ENCODE data around the gene COL28A1.
"Not testable (repeated sequence)": the region's sequence is repeated elsewhere in the genome, so short reads cannot be mapped to it uniquely, and the experiment has no call there.

COL28A1 gene

DNA sequence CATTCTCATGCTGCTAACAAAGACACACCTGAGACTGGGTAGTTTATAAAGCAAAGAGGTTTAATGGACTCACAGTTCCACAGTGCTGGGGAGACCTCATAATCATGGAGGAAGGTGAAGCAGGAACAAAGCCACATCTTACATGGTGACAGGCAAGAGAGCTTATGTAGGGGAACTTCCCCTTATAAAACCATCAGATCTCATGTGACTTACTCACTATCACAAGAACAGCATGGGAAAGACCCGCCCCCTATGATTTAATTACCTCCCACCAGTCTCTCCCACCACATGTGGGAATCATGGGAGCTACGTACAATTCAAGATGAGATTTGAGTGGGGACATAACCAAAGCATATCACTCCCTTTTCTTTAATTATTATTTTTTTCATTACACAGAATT lies 16.6 kb downstream of the COL28A1 start:
- no peak for DNase-seq (ENCODE audit: low read depth in 2 of 2)

DNA sequence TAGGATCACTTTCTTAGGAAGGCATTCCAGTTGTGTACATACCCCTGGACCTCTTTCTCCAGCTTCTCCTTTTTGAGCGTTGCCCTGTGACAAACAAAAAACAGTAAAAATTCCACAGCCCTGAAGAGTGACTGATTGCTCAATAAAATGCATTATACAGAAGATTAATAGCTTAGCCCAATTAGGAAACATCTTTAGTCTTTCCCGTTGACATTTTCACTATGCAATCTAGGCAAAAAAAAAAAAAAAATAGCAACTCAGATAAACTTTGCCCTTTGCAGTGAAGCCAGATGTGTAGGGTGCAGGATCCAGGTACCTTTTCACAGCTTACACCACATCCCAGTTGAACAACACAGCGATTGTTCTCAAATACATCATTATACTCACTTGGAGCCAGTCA lies 17.9 kb downstream of the COL28A1 start:
- no peak for DNase-seq (ENCODE audit: low read depth in 2 of 2)

DNA sequence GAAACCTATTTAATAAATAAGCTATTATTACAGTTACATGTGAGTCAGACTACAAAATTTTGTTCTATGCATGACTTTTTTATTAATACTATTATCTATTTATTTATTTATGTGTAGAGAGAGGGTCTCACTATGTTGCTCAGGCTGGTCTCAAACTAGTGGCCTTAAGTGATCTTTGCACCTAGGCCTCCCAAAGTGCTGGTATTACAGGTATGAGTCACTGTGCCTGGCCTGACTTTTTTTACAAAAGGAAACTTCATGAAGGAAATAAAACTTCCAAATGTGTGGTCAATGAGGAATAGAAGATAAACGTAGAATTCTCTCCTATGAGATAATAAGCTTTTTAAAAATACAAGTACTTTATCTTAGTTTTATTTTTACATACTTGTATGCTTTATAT lies 19.0 kb downstream of the COL28A1 start:
- DNase-seq (ENCODE audit: low read depth in 2 of 2): no peak

DNA sequence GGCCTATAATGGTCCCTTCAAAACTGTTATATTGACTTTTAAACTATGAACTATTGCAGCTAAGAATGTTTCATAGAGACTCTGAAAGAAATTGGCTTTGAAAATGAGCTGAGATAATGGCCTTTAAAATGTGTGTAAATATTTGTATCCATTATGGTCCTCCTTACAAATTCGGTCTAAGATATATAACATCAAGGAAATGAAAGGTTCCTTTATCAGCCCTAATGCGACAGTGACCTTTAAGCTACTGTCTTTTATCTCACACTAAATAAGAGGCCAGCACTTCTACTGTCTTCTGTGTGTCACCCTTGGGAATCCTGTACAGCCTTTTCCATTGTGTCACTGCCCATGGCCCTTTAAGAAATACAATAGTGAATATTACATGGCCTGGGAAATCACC lies 19.5 kb downstream of the COL28A1 start:
- DNase-seq (ENCODE audit: low read depth in 2 of 2): no peak

DNA sequence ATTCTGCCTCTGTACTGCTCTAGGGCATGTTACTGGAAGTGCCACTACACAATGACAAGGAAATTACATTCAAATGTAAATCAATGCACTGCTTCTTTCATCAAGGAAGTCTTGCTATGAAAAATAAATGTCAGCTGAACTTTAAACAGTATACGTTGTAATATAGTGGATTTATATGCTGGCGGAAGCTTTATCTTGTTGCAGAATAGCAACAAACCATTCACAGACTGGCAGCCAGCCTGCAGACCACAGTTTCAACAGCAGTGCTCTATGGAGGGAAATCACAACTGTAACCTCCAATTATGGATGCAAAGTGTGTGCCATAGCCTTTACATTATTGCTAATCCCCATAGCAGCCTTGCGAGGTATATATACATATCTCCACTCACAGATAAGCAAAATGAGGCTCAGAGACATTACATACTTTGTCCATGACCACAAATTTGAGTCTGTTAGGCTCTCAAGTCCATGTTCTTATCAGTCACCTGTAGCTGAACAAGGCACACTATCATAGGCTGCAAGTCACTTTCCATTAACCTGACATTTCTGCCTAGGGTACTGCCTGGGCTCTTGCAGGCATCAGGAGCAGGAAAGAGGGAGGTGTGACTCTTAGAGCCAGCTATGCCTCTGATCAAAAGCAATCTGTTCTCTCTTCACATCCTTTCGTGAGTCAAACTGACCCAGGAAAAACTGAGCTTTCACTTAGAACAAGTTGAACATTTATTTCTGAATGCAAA lies 22.6 kb downstream of the COL28A1 start:
- no peak for DNase-seq (ENCODE audit: low read depth in 2 of 2)

DNA sequence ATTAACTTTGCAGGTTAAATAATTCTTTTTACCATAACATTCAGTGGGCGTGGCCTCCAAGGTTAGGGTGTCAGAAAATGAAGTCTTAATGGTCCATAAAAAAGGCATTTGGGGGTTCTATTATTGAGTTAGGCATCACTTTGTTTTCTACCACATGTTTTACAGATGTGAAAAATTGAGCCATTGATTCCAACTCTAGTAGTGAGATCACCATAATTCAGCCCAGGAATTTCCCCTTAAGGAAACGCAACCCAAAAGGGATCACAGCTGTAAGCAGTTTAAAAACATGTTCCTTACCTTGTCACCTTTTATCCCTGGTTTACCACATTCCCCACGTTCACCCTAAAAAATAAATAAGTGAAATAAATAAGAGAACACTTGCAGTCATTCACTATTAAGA lies 24.9 kb downstream of the COL28A1 start:
- DNase-seq (ENCODE audit: low read depth in 2 of 2): no peak

DNA sequence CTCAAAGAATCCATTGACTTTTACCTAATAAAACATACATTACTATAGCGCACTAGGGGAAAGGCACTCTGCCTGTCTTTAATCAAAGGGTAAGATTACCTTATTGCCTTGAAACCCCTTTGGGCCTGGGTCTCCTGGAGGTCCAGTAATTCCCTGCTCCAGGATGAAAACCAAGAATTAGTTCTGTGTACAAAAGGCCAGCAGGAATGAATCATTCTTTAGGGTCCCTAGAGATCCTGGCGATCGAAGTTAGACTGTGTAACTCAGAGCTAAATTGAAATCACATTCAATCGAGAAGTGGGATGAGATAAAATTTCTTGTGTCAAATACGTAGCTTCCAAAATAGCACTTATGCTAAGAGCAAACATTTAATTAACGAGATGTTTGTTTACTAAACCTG lies 29.8 kb downstream of the COL28A1 start:
- no peak for DNase-seq (ENCODE audit: low read depth in 2 of 2)

DNA sequence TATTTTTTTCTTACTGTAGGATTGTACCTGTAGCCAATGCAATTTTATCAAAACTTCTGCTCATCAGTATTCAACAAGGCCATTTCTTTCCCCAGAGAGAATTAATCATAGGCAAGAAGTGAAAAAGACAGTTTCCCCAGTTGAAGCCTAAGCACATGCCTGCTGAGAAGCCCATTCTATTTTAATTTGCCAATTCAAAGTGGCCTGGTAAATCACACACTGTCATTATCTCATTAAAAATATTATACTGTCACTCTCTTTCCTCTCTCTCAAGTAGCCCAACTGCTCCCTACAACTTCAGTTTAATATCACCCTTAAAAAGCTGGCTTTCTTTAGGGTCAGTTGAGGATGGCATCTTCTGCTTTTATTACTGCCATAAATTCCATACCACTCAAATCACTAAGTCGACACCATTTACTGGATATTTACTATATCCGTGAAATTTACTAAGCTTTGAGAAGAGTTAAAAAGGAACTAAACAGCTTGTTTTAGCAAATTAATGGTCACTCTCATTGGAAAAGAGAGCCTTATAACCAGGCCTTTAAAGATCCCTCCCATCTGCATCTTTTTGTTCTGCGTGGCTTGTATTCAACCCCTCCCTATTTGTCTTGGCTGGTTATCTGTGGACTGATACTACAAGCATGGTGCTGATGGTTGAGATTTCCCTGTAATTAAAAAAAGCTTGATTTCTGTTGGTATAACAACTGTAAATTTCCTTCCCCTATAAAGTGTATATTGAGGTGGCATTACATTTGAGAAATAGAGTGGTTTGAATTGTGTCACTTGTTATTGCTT lies 30.6 kb downstream of the COL28A1 start:
- DNase-seq (ENCODE audit: low read depth in 2 of 2): no peak

DNA sequence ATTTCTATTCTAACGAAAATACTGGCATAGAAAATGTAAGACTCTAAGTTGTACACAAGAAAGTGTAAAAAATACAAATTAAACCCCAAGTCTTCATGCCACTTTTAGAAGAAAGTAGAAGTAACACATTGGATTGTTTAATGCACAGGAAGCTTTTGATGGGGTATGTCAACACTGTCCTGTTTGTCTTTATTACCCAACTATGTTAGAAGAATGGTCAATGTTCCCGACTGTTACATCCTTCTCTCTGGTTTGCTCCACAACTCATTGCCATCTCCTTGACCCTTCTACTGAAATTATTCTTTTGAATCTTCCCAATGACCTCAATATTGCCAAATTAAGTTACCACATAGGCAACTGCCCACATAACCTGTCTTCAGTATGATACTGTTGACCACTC lies 35.8 kb downstream of the COL28A1 start:
- DNase-seq (ENCODE audit: low read depth in 2 of 2): no peak

DNA sequence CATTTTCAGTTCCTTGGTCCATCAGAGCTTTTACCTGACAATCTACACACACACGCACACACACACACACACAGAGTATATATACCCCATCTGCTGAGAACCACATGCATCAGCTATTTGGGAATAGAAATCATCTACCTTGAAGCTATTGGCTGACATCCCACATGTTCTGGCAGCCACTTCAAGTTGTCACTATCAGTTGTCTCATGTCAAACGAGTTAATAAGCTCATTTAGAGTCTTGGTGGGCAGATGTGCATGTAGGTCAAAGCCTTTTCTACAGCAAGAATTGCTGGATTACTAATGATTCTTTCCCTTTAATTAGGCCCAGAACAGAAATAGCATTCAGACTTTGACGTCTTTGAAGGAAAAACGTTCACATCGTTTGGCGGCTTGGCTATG lies 36.8 kb downstream of the COL28A1 start:
- no peak for DNase-seq (ENCODE audit: low read depth in 2 of 2)

DNA sequence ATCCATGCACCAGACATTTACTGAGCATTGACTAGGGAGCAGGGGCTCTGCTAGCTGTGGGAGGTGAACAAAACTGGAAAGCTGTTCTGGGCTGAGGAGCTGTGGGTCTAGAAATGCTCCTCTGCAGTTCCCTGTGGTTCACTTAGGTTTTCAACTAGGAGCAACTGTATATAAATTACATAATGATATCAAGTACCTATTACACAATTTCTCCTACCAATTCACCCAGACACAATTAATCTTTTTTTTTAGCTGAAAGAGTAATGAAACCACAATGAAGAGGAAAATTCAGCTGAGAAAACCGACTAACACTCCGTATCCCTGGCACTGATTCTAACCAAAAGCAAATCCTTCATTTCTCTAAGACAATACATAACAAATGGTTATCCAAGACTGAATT lies 39.4 kb downstream of the COL28A1 start:
- DNase-seq (ENCODE audit: low read depth in 2 of 2): no peak

DNA sequence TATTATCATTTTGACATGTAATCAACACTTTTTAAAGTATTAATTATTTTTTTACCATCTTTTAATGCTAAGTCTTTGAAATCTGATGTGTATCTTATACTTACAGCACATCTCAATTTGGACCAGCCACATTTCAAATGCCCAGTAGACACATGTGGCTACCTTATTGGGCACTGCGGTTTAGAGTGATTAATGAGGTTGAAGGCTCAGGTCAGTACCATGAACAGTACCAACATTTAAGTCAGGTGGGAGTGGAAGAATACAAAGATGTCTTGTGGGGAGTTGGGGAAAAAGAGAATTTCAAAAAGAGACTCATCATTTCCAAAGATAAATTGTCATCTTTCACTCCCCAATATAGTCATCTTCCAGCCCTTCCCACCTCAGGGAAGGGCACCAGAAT lies 40.5 kb downstream of the COL28A1 start:
- no peak for DNase-seq (ENCODE audit: low read depth in 2 of 2)

DNA sequence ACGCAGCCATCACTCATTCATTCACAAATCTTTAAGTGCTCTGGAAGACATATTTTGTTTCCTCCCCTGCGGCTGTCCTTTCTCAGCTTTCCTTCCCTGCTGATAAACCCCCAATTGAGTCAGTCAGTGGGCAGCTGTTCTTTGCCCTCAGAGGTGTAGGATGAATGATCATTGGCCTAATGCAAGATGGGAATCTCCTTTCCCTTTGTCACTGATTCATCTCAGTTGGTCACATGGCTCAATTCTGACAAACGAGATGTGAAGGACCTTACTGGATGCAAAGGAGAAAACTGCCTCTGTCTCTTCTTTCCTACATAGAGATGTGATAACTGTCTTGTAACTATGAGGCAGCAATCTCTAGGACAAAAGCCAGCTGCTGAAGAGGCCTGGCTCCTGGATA lies 44.6 kb downstream of the COL28A1 start:
- DNase-seq (ENCODE audit: low read depth in 2 of 2): no peak

DNA sequence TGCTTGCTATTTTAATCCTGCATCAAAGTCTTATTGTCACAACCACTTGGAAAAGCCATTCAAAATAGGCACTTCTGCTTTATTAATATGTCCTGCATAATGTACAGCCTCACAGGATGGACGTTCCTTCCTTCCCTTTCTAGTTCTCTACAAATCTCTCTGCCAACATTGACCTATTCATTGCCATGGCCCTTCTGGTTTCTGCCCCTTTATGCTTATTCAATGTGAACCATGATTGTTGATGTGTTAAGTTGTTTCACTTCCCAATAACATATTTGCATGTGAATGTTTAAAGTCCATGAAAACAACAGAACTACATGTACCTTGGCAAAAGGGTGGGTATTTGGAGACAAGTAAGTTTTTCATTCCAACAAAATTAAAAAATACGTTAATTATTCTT lies 45.7 kb downstream of the COL28A1 start:
- DNase-seq (ENCODE audit: low read depth in 2 of 2): no peak

DNA sequence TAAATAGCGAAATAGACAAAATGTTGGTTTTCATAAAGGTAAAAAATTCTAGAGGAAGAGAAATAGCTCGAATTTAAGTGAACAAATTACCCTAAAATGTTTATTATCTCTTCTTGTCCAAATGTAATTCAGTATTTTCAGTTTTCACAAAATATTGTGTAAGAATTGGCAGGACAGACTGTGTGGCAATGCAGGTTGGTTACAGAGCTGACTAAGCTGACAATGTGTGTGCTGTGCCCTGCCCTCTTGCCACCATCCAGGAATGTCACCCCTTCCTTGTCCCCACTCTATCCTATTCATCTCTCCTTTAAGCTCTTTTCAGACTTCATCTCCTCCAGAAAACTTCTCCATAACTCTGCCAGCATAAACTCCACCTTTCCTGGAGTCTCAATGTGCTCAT lies 46.1 kb downstream of the COL28A1 start:
- no peak for DNase-seq (ENCODE audit: low read depth in 2 of 2)

DNA sequence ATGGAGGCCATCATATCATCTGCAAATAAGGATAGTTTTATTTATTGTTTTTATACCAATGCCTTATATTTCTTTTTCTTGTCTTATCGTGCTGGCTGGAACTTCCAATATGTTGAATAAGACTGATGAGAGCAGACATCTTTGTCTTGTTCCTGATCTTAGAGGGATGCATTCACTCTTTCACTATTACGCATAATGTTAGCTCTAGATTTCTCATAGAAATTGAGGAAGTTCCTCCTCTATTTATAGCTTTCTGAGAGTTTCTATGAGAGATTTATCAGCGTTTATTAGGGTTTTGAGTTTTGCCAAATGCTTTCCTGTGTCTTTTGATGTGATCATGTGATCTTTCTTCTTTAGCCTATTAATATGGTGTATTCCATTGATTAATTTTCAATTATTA lies 49.3 kb downstream of the COL28A1 start:
- no peak for DNase-seq (ENCODE audit: low read depth in 2 of 2)

DNA sequence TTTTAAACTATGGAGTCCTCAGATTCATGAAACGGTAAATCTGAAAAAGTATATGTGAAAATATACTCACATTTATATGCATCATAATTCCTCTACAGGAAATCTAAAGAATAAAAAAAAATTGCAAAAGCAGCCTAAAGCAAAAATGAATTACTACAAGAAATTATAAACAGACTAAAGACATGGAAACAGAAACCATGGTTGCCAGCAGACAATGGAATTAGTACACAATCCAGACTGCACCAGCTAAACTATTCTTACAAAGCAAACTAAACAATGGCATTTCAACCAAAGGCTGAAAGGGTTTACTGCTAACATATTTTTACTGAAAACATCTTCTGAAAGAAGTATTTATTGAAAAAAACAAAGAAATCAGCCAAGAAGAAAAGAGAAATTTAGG lies 51.6 kb downstream of the COL28A1 start:
- no peak for DNase-seq (ENCODE audit: low read depth in 2 of 2)

DNA sequence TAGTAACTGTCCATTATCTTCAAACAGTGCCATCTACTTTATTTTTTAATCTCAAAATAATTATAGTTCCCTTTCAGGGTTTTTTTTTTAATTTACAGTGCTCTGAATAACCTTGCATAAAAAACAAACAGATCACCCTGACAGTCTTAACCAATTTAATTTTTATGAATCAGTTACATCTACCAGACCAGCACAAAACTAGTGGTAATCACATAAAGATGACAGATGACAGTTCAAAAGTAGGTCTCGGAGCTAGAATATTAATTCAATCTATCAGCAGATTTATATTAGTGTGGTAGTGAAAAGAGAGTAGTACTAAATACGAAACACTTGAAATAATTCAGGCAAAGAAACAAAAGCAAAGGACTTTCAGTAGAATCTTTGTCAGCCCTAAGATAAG lies 53.9 kb downstream of the COL28A1 start:
- no peak for DNase-seq (ENCODE audit: low read depth in 2 of 2)

DNA sequence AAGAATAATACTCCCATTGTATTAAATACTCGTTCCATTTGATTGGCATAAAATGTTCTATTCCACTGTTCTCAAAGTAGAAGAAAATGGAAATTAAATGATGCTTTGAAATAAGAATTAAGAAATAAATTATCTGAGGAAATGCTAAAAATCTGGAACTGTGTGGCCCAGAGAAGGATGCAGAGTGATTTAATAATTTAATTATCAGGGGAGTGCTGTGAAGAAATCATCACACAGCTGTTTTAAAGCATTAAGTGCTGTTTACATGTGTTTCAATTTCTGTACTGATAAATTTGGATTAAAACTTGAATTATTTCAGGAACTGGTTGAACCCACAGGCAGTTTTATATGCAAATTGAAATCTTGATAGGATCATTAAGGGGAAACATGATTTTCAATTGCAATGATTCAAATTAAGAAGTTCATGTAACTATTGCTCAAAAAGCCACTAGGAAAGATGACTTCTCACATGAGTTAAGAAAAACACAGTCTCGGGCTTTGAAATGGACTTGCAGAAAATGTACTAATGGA lies 56.3 kb downstream of the COL28A1 start:
- DNase-seq (ENCODE audit: low read depth in 2 of 2): no peak

DNA sequence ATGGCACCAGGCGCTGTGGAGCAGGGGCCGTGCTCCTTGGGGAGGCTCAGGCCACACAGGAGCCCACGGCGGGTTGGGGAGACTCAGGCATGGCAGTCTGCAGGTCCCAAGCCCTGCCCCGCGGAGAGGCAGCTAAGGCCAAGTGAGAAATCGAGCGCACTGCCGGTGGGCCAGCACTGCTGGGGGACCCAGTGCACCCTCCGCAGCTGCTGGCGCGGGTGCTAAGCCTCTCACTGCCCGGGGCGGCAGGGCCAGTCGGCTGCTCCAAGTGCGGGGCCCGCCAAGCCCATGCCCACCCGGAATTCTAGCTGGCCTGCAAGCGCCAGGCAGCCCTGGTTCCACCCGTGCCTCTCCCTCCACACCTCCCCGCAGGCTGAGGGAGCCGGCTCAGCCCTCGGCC lies 57.1 kb downstream of the COL28A1 start:
- DNase-seq (ENCODE audit: low read depth in 2 of 2): no peak

DNA sequence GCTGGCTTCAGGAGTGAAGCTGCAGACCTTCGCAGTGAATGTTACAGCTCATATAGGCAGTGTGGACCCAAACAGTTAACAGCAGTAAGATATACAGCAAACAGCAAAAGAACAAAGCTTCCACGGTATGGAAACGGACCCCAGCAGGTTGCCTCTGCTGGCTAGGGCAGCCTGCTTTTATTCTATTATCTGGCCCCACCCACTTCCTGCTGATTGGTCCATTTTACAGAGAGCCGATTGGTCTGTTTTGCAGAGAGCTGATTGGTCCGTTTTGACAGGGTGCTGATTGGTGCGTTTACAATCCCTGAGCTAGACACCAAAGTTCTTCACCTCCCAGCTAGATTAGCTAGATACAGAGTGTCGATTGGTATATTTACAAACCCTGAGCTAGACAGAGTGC lies 58.0 kb downstream of the COL28A1 start:
- DNase-seq (ENCODE audit: low read depth in 2 of 2): not testable (repeated sequence)

DNA sequence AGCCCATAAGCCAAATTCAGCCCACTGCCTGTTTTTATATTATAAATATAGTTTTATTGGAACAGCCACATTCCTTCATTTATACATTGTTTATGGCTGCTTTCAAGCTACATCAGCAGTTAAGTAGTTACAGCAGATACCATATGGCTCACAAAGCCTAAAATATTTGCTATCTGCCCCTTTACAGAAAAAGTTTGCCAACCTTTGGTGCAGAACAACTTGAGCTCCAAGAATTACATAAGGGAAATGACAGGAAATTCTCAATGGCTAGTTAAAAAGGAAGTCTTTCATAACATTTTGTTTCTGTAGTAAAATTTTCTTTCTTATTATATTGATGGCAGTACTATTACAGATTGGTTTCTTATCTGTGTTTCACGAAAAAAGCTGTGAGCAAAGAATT lies 59.3 kb downstream of the COL28A1 start:
- DNase-seq (ENCODE audit: low read depth in 2 of 2): no peak

DNA sequence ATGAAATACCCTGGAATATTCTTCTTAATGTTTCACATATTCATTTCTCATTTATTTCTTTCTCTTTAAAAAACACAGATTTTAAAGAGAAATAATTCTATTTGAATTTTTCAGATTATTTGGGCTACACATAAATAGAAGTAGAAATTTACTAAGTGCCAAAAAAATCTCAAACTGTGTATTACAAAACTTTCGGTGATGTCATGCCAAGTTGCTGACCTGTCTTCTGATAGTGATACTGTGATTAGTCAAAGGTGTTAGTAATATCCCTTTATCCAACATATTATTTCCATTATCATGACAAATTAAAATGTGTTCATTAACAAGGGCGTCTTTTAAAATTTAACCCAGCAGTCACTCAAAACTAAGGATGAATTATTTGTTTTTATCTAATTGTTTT lies 60.1 kb downstream of the COL28A1 start:
- no peak for DNase-seq (ENCODE audit: low read depth in 2 of 2)
